Lung (tissue), 12 donors: Measurements from ENCODE around the gene BTBD10. TPM values are rescaled to one million over a fixed set of nuclear protein-coding genes. Genes with fewer than 3 reads are reported as not detected.
"Not testable (repeated sequence)": the region's sequence is repeated elsewhere in the genome, so short reads cannot be mapped to it uniquely, and the experiment has no call there.

Experiments used
- ATAC-seq: fragments of 200-7000 bp; cut with Tn5 transposase; one replicate; pipeline ENCODE4 v1.9.1; 2020; ENCODE audit warnings: moderate number of reproducible peaks; ENCODE audit not compliant: insufficient read depth, low FRiP score
- DNase-seq, 3 donors: peaks; one replicate each; pipeline ENCODE4 v3.0.0-alpha.2; 2013 to 2017
- H3K27ac ChIP-seq, 2 donors: one replicate each; pipeline ENCODE4 v1.5.1; 2013; ENCODE audit warnings: mild to moderate bottlenecking in 2 of 2, moderate library complexity in 2 of 2, control low read depth in 1 of 2, inconsistent platforms in 1 of 2, low read depth in 1 of 2, low read length in 1 of 2
- H3K27me3 ChIP-seq, 3 donors: one replicate each; pipeline ENCODE4 v1.5.1; 2013; ENCODE audit warnings: low read length in 2 of 3; ENCODE audit not compliant: control insufficient read depth in 3 of 3, insufficient read depth in 3 of 3
- H3K36me3 ChIP-seq, 4 donors: one replicate each; pipeline ENCODE4 v1.5.1; 2013; ENCODE audit warnings: low read length in 4 of 4, mild to moderate bottlenecking in 1 of 4, moderate library complexity in 1 of 4; ENCODE audit not compliant: control insufficient read depth in 4 of 4, insufficient read depth in 4 of 4
- H3K4me1 ChIP-seq, 5 donors: one replicate each; pipeline ENCODE4 v1.5.1; 2013; ENCODE audit warnings: low read length in 5 of 5, mild to moderate bottlenecking in 2 of 5, moderate library complexity in 1 of 5; ENCODE audit not compliant: control insufficient read depth in 5 of 5, insufficient read depth in 5 of 5
- H3K4me3 ChIP-seq: one replicate; pipeline ENCODE4 v1.5.1; 2013; ENCODE audit warnings: mild to moderate bottlenecking, control low read depth, moderate library complexity
- H3K9ac ChIP-seq, 2 donors: one replicate each; pipeline ENCODE4 v1.5.1; 2013; ENCODE audit warnings: low read length in 2 of 2, control low read depth in 1 of 2; ENCODE audit not compliant: insufficient read depth in 1 of 2
- H3K9me3 ChIP-seq, 4 donors: one replicate each; pipeline ENCODE4 v1.5.1; 2013; ENCODE audit warnings: low read length in 3 of 4, mild to moderate bottlenecking in 1 of 4, moderate library complexity in 1 of 4; ENCODE audit not compliant: control insufficient read depth in 4 of 4, insufficient read depth in 3 of 4
- CTCF ChIP-seq: IDR thresholded peaks from 2 replicates; pipeline ENCODE4 v1.5.1; 2012; ENCODE audit warnings: mild to moderate bottlenecking; ENCODE audit errors: control extremely low read depth, extremely low read depth
- WGBS, 2 donors: extraction: QIAGEN DNeasy Blood & Tissue Kit; methylation state at CpG; one replicate each; pipeline ENCODE4 v1.1.7; 2013; 5-methylcytosine and 5-hydroxymethylcytosine counted together
- polyA plus RNA-seq, 2 donors: library from polyadenylated mRNA; stranded (reverse); fragments of 200-250 nt; gene quantifications; one replicate each; pipeline ENCODE4 v1.2.1, GENCODE V29; 2013
- total RNA-seq, 2 donors: library from RNA; depleted of rRNA in 1 of 2; stranded (reverse); fragments of >200 nt in 1 of 2; gene quantifications; one replicate each; pipeline ENCODE4 v1.2.1, GENCODE V29; 2014 to 2021
- donor health status: control.
- donor health status: control.
- donor health status: Bipolar disorder and iron deficiency.
- donor health status: healthy.
- donor health status: DM: yes; HTN: yes; CAD: no.

Gene BTBD10
- total and polyA plus RNA-seq, 4 donors, result 9.9 to 51.5 (median 21.2) TPM

- Histone ChIP-seq H3K27ac (no peak overlapping the region), H3K27me3 (no peaks in the 10 kb centered on the region), H3K4me1 (no peaks in the 10 kb centered on the region), H3K9me3 (no peaks in the 10 kb centered on the region), H3K36me3 (peaks cover 0 to 9% (median 4%) of the 10 kb centered on the region in 4 donors), H3K4me3 (no peak overlapping the region), H3K9ac (no peak overlapping the region)
- DNase-seq (no peak), ATAC-seq (no peak)
- WGBS, 2 donors, result 95 to 97% methylated on average over 6 of the region's 6 CpGs
- TF ChIP-seq CTCF, result no peak
These were observed 41.5 kb downstream of the BTBD10 start for GRCh38 chr11:13421561-13421960.

DNA sequence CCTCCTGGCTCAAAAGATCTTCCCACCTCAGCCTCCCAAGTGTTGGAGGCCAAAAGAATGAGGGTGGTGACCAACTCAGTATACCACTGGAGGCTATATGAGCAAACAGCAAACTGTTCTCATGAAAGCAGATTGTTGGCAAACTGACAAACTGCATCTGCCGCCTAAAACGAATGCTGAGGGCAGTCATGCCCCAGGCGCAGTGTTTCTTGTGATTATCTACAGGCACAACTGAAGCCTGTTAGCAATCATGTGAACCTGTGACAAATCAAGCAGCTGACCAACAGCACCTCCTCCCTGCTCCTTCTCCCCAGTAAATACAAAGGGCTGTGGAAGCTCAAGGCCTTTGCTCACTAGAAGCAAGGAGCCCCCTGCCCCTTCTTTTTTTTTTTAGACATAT lies 47.8 kb downstream of the BTBD10 start:
- H3K4me1 ChIP-seq, result peaks cover 0 to 2% (median 0%) of the 10 kb centered on the region in 5 donors
- peak in 1 of 3 donors; percentile 3 for DNase-seq
- no peak for TF ChIP-seq CTCF
- peaks cover 0 to 3% (median 0%) of the 10 kb centered on the region in 4 donors for H3K9me3 ChIP-seq
- no peak overlapping the region for H3K4me3 ChIP-seq
- WGBS, 2 donors, result 92 to 94% methylated on average over 3 of the region's 3 CpGs
- H3K36me3 ChIP-seq, result peaks cover 8 to 22% (median 15%) of the 10 kb centered on the region in 4 donors
- no peak overlapping the region for H3K9ac ChIP-seq
- no peak overlapping the region for H3K27ac ChIP-seq
- no peak for ATAC-seq
- H3K27me3 ChIP-seq, result no peaks in the 10 kb centered on the region

- Histone ChIP-seq H3K4me1 (no peaks in the 10 kb centered on the region), H3K27ac (no peak overlapping the region), H3K36me3 (peaks cover 0 to 25% (median 23%) of the 10 kb centered on the region in 4 donors), H3K4me3 (no peak overlapping the region), H3K27me3 (no peaks in the 10 kb centered on the region), H3K9me3 (no peaks in the 10 kb centered on the region), H3K9ac (no peak overlapping the region)
- TF ChIP-seq CTCF, result no peak
- 96 to 97% methylated on average over 4 of the region's 4 CpGs for WGBS, 2 donors
- no peak for ATAC-seq
- no peak for DNase-seq
These were observed 57.8 kb downstream of the BTBD10 start for GRCh38 chr11:13405220-13405619.

DNA sequence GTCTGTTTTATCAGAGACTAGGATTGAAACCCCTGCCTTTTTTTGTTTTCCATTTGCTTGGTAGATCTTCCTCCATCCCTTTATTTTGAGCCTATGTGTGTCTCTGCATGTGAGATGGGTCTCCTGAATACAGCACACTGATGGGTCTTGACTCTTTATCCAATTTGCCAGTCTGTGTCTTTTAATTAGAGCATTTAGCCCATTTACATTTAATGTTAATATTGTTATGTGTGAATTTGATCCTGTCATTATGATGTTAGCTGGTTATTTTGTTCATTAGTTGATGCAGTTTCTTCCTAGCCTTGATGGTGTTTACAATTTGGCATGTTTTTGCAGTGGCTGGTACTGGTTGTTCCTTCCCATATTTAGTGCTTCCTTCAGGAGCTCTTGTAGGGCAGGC lies 64.7 kb downstream of the BTBD10 start:
- H3K27ac ChIP-seq, ATAC-seq, H3K27me3 ChIP-seq, H3K9me3 ChIP-seq, H3K9ac ChIP-seq, H3K4me3 ChIP-seq, DNase-seq, H3K4me1 ChIP-seq: not testable (repeated sequence)
- H3K36me3 ChIP-seq, result peaks cover 0 to 14% (median 6%) of the 10 kb centered on the region in 4 donors
